SK-N-SH treated with all-trans-retinoic acid at 6 μM for 48 hours (cell line): ENCODE measurements around the gene EDEM3.

Experiments
- ATAC-seq: fragments of 200-7000 bp; cut with Tn5 transposase; 3 replicates; pipeline ENCODE4 v1.9.1; 2020; ENCODE audit warnings: mild to moderate bottlenecking, moderate library complexity
- ARNTL ChIP-seq: fragments of 450-650 bp; formaldehyde crosslinking; IDR thresholded peaks from 2 replicates; pipeline ENCODE4 v1.5.0; 2020; ENCODE audit warnings: low read depth, mild to moderate bottlenecking, moderate library complexity, borderline replicate concordance
- BACH2 ChIP-seq: fragments of 250-450 bp; sonication (Bioruptor Pico); IDR thresholded peaks from 2 replicates; pipeline ENCODE4 v1.9.0; 2021; ENCODE audit warnings: mild to moderate bottlenecking, borderline replicate concordance
- CREB5 ChIP-seq: fragments of 250-450 bp; sonication (Bioruptor Pico); IDR thresholded peaks from 2 replicates; pipeline ENCODE4 v1.5.1; 2020; ENCODE audit warnings: low read depth, mild to moderate bottlenecking, moderate library complexity
- CSDC2 ChIP-seq: fragments of 250-450 bp; sonication (Bioruptor Pico); IDR thresholded peaks from 2 replicates; pipeline ENCODE4 v1.5.0; 2020; ENCODE audit warnings: mild to moderate bottlenecking, moderate library complexity
- ISL1 ChIP-seq: fragments of 250-450 bp; sonication (Bioruptor Pico); IDR thresholded peaks from 2 replicates; pipeline ENCODE4 v2.1.2; 2022; ENCODE audit warnings: mild to moderate bottlenecking, moderate library complexity
- OSR1 ChIP-seq: fragments of 250-450 bp; sonication (Bioruptor Pico); IDR thresholded peaks from 2 replicates; pipeline ENCODE4 v1.8.0; 2022; ENCODE audit warnings: moderate library complexity, mild to moderate bottlenecking, inconsistent platforms
- PATZ1 ChIP-seq: fragments of 250-450 bp; sonication (Bioruptor Pico); IDR thresholded peaks from 2 replicates; pipeline ENCODE4 v1.8.0; 2020; ENCODE audit warnings: mild to moderate bottlenecking, moderate library complexity, borderline replicate concordance
- POU6F1 ChIP-seq: fragments of 250-450 bp; sonication (Bioruptor Pico); IDR thresholded peaks from 2 replicates; pipeline ENCODE4 v1.8.0; 2021; ENCODE audit warnings: low read depth, mild to moderate bottlenecking, moderate library complexity, borderline replicate concordance
- PPARA ChIP-seq: fragments of 250-450 bp; sonication (Bioruptor Pico); IDR thresholded peaks from 2 replicates; pipeline ENCODE4 v1.5.0; 2020; ENCODE audit warnings: mild to moderate bottlenecking, borderline replicate concordance
- RARB ChIP-seq: fragments of 250-450 bp; sonication (Bioruptor Pico); IDR thresholded peaks from 2 replicates; pipeline ENCODE4 v1.8.0; 2021; ENCODE audit warnings: mild to moderate bottlenecking, moderate library complexity
- TCF4 ChIP-seq: fragments of 250-450 bp; sonication (Bioruptor Pico); IDR thresholded peaks from 2 replicates; pipeline ENCODE4 v1.8.0; 2021; ENCODE audit warnings: mild to moderate bottlenecking, moderate library complexity, borderline replicate concordance
- TOX ChIP-seq: fragments of 250-450 bp; sonication (Bioruptor Pico); IDR thresholded peaks from 2 replicates; pipeline ENCODE4 v1.8.0; 2021; ENCODE audit warnings: mild to moderate bottlenecking, moderate library complexity, borderline replicate concordance
- ZC3H10 ChIP-seq: fragments of 250-450 bp; sonication (Bioruptor Pico); IDR thresholded peaks from 2 replicates; pipeline ENCODE4 v1.5.1; 2021; ENCODE audit warnings: mild to moderate bottlenecking, moderate library complexity
- ZFP30 ChIP-seq: fragments of 450-650 bp; formaldehyde crosslinking; IDR thresholded peaks from 2 replicates; pipeline ENCODE4 v1.5.0; 2022; ENCODE audit warnings: mild to moderate bottlenecking, moderate library complexity
- ZNF70 ChIP-seq: fragments of 450-650 bp; formaldehyde crosslinking; IDR thresholded peaks from 2 replicates; pipeline ENCODE4 v1.5.0; 2020; ENCODE audit warnings: mild to moderate bottlenecking, moderate library complexity
- TF ChIP-seq, protein P1 (sequence below): fragments of 250-450 bp; sonication (Bioruptor Pico); IDR thresholded peaks from 2 replicates; pipeline ENCODE4 v1.5.1; 2021; ENCODE audit warnings: mild to moderate bottlenecking, moderate library complexity
- TF ChIP-seq, protein P2 (sequence below): fragments of 250-450 bp; sonication (Bioruptor Pico); IDR thresholded peaks from 2 replicates; pipeline ENCODE4 v1.5.0; 2020; ENCODE audit warnings: mild to moderate bottlenecking, moderate library complexity

Gene EDEM3

DNA sequence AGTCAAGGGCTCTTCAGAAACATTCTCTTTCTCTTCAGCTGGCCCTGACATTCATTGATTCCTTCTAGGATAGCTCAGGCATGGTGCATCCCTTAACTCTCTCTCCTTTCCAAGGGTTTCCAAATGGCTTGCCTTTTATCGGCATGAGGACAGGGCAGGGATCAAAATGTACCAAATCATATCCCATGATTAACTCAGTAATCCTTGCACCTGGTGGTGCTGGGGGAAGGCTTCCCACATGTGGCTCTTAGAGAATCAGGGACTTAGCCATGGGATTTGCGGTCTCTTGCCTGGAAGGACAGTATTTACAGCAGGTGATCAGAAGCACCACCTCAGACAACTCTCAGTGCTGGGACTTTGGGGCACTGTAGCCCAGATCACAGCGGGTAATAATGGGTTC, 46.2 kb upstream of the EDEM3 start (continued):
- no peak for TF ChIP-seq PATZ1 (CRISPR knock-in tag)

DNA sequence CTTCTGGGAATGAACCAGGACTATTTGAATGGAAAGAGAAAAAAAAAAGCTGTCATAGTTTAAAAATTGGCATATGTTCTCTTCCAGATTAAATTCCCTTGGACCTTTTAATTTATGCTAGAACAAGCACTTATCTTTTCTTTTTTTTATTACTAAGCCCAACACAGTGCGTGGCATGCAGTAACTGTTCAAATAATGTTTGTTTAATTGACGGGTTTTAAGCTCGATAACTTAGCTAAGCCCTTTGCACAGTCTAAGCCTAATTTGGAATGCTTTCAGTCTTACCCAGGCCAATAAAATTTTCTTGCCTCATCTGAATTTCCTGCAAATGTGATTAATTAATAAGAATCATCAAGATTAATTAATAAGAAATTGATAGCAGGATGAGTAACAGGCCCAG, 39.3 kb upstream of the EDEM3 start:
- ATAC-seq = no peak

GRCh38 chr1:184792450-184792969, 37.9 kb upstream of the EDEM3 start:
- peak; percentile 90 for ATAC-seq
- TF ChIP-seq BACH2 (CRISPR knock-in tag) (no peak), POU6F1 (CRISPR knock-in tag) (peak; percentile 93; the same call in 1 of the 2 replicates), RARB (peak; percentile 99), PPARA (CRISPR knock-in tag) (no peak), ZC3H10 (peak; percentile 100), PATZ1 (CRISPR knock-in tag) (peak; percentile 99), TOX (peak; percentile 100)
- TF ChIP-seq, all 23 proteins: peak for 5

More for the DNA sequence above, 39.3 kb upstream of the EDEM3 start:
- TF ChIP-seq ZFP30 (CRISPR knock-in tag) = no peak
- peak; percentile 71 for TF ChIP-seq ZC3H10

GRCh38 chr1:184791550-184791900, 36.9 kb upstream of the EDEM3 start:
- TF ChIP-seq CSDC2 (CRISPR knock-in tag) = no peak
- no peak for TF ChIP-seq CREB5 (CRISPR knock-in tag)
- TF ChIP-seq OSR1 (CRISPR knock-in tag) = no peak
- peak; percentile 13 for ATAC-seq

DNA sequence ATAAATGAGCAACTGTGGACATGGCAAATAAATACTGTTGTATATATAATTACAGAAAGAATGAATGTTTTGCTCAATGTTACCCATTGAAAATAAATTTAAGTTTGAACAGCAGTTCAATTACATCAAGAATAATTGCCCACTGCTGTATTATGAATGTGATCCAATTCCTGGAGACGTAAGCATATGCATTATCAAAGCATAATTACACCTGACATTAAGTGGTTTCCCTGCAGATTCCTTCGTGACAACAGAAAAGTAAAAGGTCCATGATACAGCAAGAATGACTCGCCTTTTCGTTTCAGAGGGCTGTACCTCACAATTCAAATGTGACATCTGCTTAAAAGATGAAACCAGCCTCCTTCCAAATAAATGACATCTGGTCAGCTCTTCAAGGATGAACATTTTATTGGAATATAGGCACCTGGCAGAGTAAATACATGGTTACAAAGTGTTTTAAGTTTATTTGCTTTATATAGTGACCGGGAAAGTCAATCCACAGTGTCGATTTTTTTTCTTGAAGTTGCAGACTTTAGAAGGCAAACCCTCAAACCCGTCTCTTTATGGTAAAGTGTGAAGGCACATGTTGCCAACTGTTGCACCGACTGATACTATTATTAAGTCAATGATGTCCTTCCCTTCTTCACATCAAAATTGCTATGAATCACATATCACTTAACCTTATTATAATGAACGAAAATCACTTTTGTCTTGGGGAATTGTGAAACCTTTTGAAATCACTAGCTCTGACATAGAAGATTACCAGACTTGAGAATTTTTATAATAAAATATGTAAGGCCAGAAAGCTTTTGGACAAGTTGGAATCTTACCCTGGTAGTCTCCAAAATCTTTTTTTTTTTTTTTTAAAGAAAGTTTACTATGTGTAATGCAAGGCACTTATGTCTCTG, 36.2 kb upstream of the EDEM3 start:
- peak; percentile 44 for ATAC-seq
- TF ChIP-seq, protein P1, sequence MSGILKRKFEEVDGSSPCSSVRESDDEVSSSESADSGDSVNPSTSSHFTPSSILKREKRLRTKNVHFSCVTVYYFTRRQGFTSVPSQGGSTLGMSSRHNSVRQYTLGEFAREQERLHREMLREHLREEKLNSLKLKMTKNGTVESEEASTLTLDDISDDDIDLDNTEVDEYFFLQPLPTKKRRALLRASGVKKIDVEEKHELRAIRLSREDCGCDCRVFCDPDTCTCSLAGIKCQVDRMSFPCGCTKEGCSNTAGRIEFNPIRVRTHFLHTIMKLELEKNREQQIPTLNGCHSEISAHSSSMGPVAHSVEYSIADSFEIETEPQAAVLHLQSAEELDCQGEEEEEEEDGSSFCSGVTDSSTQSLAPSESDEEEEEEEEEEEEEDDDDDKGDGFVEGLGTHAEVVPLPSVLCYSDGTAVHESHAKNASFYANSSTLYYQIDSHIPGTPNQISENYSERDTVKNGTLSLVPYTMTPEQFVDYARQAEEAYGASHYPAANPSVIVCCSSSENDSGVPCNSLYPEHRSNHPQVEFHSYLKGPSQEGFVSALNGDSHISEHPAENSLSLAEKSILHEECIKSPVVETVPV (CRISPR knock-in tag) = no peak; the same call in 1 of the 2 replicates
- TF ChIP-seq ZC3H10 (peak; percentile 100), ISL1 (no peak; the same call in 1 of the 2 replicates), ARNTL (CRISPR knock-in tag) (no peak), TCF4 (CRISPR knock-in tag) (no peak), OSR1 (CRISPR knock-in tag) (no peak), RARB (peak; percentile 98), PATZ1 (CRISPR knock-in tag) (peak; percentile 89; the same call in 1 of the 2 replicates), ZNF70 (CRISPR knock-in tag) (no peak), TOX (peak; percentile 100)
- TF ChIP-seq, protein P2, sequence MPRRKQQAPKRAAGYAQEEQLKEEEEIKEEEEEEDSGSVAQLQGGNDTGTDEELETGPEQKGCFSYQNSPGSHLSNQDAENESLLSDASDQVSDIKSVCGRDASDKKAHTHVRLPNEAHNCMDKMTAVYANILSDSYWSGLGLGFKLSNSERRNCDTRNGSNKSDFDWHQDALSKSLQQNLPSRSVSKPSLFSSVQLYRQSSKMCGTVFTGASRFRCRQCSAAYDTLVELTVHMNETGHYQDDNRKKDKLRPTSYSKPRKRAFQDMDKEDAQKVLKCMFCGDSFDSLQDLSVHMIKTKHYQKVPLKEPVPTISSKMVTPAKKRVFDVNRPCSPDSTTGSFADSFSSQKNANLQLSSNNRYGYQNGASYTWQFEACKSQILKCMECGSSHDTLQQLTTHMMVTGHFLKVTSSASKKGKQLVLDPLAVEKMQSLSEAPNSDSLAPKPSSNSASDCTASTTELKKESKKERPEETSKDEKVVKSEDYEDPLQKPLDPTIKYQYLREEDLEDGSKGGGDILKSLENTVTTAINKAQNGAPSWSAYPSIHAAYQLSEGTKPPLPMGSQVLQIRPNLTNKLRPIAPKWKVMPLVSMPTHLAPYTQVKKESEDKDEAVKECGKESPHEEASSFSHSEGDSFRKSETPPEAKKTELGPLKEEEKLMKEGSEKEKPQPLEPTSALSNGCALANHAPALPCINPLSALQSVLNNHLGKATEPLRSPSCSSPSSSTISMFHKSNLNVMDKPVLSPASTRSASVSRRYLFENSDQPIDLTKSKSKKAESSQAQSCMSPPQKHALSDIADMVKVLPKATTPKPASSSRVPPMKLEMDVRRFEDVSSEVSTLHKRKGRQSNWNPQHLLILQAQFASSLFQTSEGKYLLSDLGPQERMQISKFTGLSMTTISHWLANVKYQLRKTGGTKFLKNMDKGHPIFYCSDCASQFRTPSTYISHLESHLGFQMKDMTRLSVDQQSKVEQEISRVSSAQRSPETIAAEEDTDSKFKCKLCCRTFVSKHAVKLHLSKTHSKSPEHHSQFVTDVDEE (CRISPR knock-in tag) = no peak
